GM12872 (cell line): ENCODE measurements around the gene DOCK9.

Source experiments
- TF ChIP-seq, protein P1 (sequence below): IDR thresholded peaks from 3 replicates; pipeline ENCODE4 v1.5.1; 2011; ENCODE audit warnings: low read depth, mild to moderate bottlenecking, low read length, moderate library complexity; ENCODE audit not compliant: insufficient read depth

The DOCK9 gene

GRCh38 chr13:98846986-98847385 is 130.9 kb downstream of the DOCK9 start:
- TF ChIP-seq, protein P1, sequence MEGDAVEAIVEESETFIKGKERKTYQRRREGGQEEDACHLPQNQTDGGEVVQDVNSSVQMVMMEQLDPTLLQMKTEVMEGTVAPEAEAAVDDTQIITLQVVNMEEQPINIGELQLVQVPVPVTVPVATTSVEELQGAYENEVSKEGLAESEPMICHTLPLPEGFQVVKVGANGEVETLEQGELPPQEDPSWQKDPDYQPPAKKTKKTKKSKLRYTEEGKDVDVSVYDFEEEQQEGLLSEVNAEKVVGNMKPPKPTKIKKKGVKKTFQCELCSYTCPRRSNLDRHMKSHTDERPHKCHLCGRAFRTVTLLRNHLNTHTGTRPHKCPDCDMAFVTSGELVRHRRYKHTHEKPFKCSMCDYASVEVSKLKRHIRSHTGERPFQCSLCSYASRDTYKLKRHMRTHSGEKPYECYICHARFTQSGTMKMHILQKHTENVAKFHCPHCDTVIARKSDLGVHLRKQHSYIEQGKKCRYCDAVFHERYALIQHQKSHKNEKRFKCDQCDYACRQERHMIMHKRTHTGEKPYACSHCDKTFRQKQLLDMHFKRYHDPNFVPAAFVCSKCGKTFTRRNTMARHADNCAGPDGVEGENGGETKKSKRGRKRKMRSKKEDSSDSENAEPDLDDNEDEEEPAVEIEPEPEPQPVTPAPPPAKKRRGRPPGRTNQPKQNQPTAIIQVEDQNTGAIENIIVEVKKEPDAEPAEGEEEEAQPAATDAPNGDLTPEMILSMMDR = no peak

GRCh38 chr13:98846521-98846920 is 131.3 kb downstream of the DOCK9 start:
- TF ChIP-seq, protein P1 = no peak

DNA sequence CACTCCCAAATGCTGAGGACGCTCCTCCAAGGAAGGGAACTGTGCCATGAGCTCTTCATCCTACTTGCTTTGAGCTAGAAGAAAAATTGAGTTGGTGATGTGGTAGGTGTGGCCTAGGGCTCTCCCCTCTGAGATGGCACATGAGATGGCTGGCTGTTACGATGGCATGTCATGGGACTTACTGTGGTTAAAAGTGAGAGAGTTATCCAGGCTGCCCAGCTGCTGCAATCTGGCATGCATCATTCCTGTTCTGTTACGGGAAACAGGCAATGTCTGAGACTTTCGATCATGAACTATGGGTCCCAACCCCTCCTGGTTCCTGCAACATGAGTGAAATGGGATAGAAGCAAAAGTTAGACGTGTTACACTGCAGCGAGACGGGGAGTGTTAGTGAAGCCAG is 132.1 kb downstream of the DOCK9 start:
- TF ChIP-seq, protein P1 = no peak

GRCh38 chr13:98844021-98844420 is 133.8 kb downstream of the DOCK9 start:
- TF ChIP-seq, protein P1 = no peak

GRCh38 chr13:98843482-98843877 is 134.4 kb downstream of the DOCK9 start:
- TF ChIP-seq, protein P1 = no peak

DNA sequence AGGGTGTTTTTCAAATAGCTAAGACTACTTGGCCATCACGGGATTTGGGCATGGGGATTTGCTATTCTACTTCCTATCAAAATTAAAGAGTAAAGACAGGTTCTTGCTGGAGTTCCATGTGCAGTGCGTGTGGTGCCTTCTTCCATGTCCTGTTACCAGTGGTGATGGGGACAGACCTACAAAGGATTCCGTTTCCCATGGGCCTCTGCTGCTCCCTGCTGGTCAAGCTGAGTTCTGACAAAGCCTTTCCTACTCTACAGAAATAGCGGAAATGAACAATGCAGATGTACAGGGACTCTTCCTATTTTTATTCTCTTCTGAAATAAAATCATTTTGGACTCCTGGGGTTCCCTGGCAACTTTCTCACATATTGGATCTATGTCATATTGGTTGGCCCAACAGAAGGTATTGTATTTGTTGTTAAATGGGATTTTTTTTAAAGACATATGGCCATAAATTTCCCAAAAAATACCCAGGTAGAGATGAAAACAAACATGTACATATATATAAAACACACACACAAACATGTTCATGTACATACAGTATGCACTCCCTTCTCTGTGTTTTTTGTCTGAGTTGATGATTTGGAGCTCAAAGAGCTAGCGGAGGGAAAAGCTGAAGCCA is 134.9 kb downstream of the DOCK9 start:
- TF ChIP-seq, protein P1 = peak; percentile 93

GRCh38 chr13:98842070-98842469 is 135.8 kb downstream of the DOCK9 start:
- TF ChIP-seq, protein P1 = no peak
